Neural cell (in vitro differentiated cells): ENCODE data around the gene YY1. TPM values are rescaled to one million over a fixed set of nuclear protein-coding genes. Genes with fewer than 3 reads are reported as not detected.

ENCODE experiments used
- H2AFZ ChIP-seq: fragments of 200-600, 300-800 bp; sonication (generic), shearing (Covaris generic); 2 replicates; pipeline ENCODE4 v1.6.0; 2014; ENCODE audit warnings: low read depth, mild to moderate bottlenecking, antibody characterized with exemption, low read length, moderate library complexity
- H3F3A ChIP-seq: fragments of 200-600 bp; shearing (Covaris generic); 2 replicates; pipeline ENCODE4 v1.6.1; 2016; ENCODE audit warnings: mild to moderate bottlenecking, moderate library complexity, mixed read lengths, antibody characterized with exemption, low read length; ENCODE audit not compliant: insufficient read depth, poor library complexity, severe bottlenecking
- H3K27ac ChIP-seq: fragments of 200-600, 300-800 bp; sonication (generic), shearing (Covaris generic); 2 replicates; pipeline ENCODE4 v1.5.1; 2014; ENCODE audit warnings: mild to moderate bottlenecking, low read length, moderate library complexity
- H3K27me3 ChIP-seq: fragments of 300-800, 200-600 bp; sonication (generic), shearing (Covaris generic); 2 replicates; pipeline ENCODE4 v1.6.0; 2014; ENCODE audit warnings: mild to moderate bottlenecking, low read depth, low read length, moderate library complexity; ENCODE audit not compliant: insufficient read depth
- H3K36me3 ChIP-seq: fragments of 300-800, 200-600 bp; sonication (generic), shearing (Covaris generic); 2 replicates; pipeline ENCODE4 v1.5.1; 2014; ENCODE audit warnings: mild to moderate bottlenecking, antibody characterized with exemption, low read length, moderate library complexity; ENCODE audit not compliant: insufficient read depth
- H3K4me2 ChIP-seq: fragments of 300-800, 200-600 bp; sonication (generic), shearing (Covaris generic); 2 replicates; pipeline ENCODE4 v1.6.0; 2014; ENCODE audit warnings: mild to moderate bottlenecking, low read length
- H3K4me3 ChIP-seq: fragments of 300-800, 200-600 bp; sonication (generic), shearing (Covaris generic); 2 replicates; pipeline ENCODE4 v1.5.1; 2014; ENCODE audit warnings: mild to moderate bottlenecking, low read length, moderate library complexity
- H3K79me2 ChIP-seq: fragments of 200-600 bp; shearing (Covaris generic); replicated peaks from 2 replicates; pipeline ENCODE4 v1.6.0; 2014; ENCODE audit warnings: mild to moderate bottlenecking, low read length, moderate library complexity; ENCODE audit not compliant: insufficient read depth
- H3K9ac ChIP-seq: fragments of 300-800, 200-600 bp; sonication (generic), shearing (Covaris generic); 2 replicates; pipeline ENCODE4 v1.6.1; 2016; ENCODE audit warnings: mild to moderate bottlenecking, low read length, mixed read lengths
- H3K9me2 ChIP-seq: fragments of 200-600 bp; shearing (Covaris generic); 2 replicates; pipeline ENCODE4 v1.6.1; 2016; ENCODE audit warnings: mild to moderate bottlenecking, low read length, mixed read lengths; ENCODE audit not compliant: insufficient read depth
- H3K9me3 ChIP-seq: fragments of 200-600, 300-800 bp; sonication (generic), shearing (Covaris generic); 2 replicates; pipeline ENCODE4 v1.6.1; 2016; ENCODE audit warnings: mild to moderate bottlenecking, mixed run types, low read length, moderate library complexity, mixed read lengths
- H4K20me1 ChIP-seq: fragments of 200-600 bp; shearing (Covaris generic); 2 replicates; pipeline ENCODE4 v1.6.1; 2016; ENCODE audit warnings: mild to moderate bottlenecking, mixed run types; ENCODE audit not compliant: insufficient read depth
- EP300 ChIP-seq: fragments of 450-650 bp; conservative IDR thresholded peaks from 2 replicates; pipeline ENCODE4 v1.6.1; 2014; ENCODE audit warnings: antibody characterized with exemption, mild to moderate bottlenecking, moderate library complexity; ENCODE audit not compliant: poor library complexity, severe bottlenecking
- EZH2 ChIP-seq: fragments of 200-600, 300-800 bp; shearing (Covaris generic), sonication (generic); IDR thresholded peaks from 2 replicates; pipeline ENCODE4 v1.6.1; 2014; ENCODE audit warnings: antibody characterized with exemption, low read length, borderline replicate concordance, mild to moderate bottlenecking; ENCODE audit not compliant: insufficient read depth, poor library complexity, severe bottlenecking
- MXI1 ChIP-seq: fragments of 450-650 bp; conservative IDR thresholded peaks from 2 replicates; pipeline ENCODE4 v1.6.1; 2014; ENCODE audit warnings: antibody characterized with exemption, mild to moderate bottlenecking; ENCODE audit not compliant: poor library complexity, severe bottlenecking
- POLR2AphosphoS5 ChIP-seq: IDR thresholded peaks from 2 replicates; pipeline ENCODE4 v1.6.1; 2012
- RAD21 ChIP-seq: fragments of 450-650 bp; conservative IDR thresholded peaks from 2 replicates; pipeline ENCODE4 v1.6.1; 2014; ENCODE audit warnings: antibody characterized with exemption, mild to moderate bottlenecking, moderate library complexity
- REST ChIP-seq: IDR thresholded peaks from 2 replicates; pipeline ENCODE4 v1.6.1; 2012; ENCODE audit warnings: borderline replicate concordance
- SMC3 ChIP-seq: fragments of 450-650 bp; conservative IDR thresholded peaks from 2 replicates; pipeline ENCODE4 v1.6.1; 2014; ENCODE audit warnings: antibody characterized with exemption, mild to moderate bottlenecking, moderate library complexity; ENCODE audit not compliant: poor library complexity
- TAF1 ChIP-seq: IDR thresholded peaks from 2 replicates; pipeline ENCODE4 v1.6.1; 2012; ENCODE audit warnings: low read depth
- polyA plus RNA-seq: library from polyadenylated mRNA; depleted of rRNA; stranded (reverse); fragments of >200 nt; gene quantifications from 2 replicates; pipeline ENCODE4 v1.2.3, GENCODE V29; 2014
- TF ChIP-seq, protein P1 (sequence below): fragments of 450-650 bp; IDR thresholded peaks from 2 replicates; pipeline ENCODE4 v1.5.1; 2014; ENCODE audit warnings: antibody characterized with exemption, mild to moderate bottlenecking, moderate library complexity; ENCODE audit not compliant: poor library complexity, severe bottlenecking

The YY1 gene
- polyA plus RNA-seq, 1 donor from 2014 or later: 50.4 TPM

GRCh38 chr14:100236881-100237280, 2.1 kb upstream of the YY1 start:
- no peaks in the 10 kb centered on the region for H3K9me3 ChIP-seq
- peak overlapping the region; percentile 89 for H3K9ac ChIP-seq
- H3K36me3 ChIP-seq: no peaks in the 10 kb centered on the region
- H3K9me2 ChIP-seq: no peaks in the 10 kb centered on the region
- no peaks in the 10 kb centered on the region for H3K27me3 ChIP-seq
- peak overlapping the region; percentile 86 for H3K27ac ChIP-seq
- H3K79me2 ChIP-seq: peaks cover 68% of the 10 kb centered on the region
- peaks cover under 1% of the 10 kb centered on the region for H3F3A ChIP-seq
- peaks cover 3% of the 10 kb centered on the region for H4K20me1 ChIP-seq
- no peak overlapping the region for H2AFZ ChIP-seq
- TF ChIP-seq REST (no peak), RAD21 (no peak), POLR2AphosphoS5 (no peak), EP300 (no peak), EZH2 (no peak), TAF1 (no peak), SMC3 (no peak), MXI1 (no peak)
- TF ChIP-seq, protein P1, sequence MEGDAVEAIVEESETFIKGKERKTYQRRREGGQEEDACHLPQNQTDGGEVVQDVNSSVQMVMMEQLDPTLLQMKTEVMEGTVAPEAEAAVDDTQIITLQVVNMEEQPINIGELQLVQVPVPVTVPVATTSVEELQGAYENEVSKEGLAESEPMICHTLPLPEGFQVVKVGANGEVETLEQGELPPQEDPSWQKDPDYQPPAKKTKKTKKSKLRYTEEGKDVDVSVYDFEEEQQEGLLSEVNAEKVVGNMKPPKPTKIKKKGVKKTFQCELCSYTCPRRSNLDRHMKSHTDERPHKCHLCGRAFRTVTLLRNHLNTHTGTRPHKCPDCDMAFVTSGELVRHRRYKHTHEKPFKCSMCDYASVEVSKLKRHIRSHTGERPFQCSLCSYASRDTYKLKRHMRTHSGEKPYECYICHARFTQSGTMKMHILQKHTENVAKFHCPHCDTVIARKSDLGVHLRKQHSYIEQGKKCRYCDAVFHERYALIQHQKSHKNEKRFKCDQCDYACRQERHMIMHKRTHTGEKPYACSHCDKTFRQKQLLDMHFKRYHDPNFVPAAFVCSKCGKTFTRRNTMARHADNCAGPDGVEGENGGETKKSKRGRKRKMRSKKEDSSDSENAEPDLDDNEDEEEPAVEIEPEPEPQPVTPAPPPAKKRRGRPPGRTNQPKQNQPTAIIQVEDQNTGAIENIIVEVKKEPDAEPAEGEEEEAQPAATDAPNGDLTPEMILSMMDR: no peak
- peak overlapping the region; percentile 82 for H3K4me3 ChIP-seq
- H3K4me2 ChIP-seq: peak overlapping the region; percentile 92

DNA sequence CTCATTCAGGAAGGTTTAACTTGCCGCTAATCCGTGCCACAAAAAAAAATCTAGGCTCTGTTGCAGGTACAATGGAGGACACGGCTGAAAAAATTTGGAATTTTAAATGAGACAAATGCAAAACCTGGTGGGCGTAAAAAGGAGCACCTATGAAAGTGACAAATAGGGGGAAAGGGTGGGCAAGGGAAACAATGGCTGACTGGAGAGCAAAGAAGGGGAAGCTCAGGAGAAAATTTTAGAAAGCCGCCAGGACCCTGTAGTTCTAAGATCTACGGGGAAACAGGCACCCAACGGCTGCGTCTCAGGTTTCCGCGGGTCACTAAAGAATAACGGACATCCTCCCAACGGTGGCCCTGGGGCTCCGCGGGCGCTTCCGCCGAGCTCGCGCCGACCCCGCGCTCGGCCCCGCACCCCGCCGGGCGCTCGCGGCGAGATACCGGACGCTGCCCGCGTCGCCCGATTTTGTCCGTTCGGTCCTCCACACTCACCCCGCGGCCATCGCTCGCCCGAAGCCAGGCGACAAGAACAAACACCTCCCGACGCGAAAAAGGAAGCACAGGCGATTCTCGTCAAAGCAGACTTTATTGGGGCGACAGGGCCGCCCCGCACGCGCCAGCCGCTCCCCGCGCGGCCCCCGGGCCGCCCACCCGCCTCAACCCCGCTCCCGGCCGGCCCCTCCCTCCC, 1.1 kb upstream of the YY1 start:
- TF ChIP-seq, protein P1: no peak
- no peak for TF ChIP-seq TAF1
- TF ChIP-seq MXI1: no peak
- TF ChIP-seq SMC3: peak; percentile 30
- TF ChIP-seq REST: no peak
- no peak for TF ChIP-seq RAD21
- TF ChIP-seq EZH2: no peak
- TF ChIP-seq POLR2AphosphoS5: no peak
- Histone ChIP-seq H4K20me1 (peaks cover 3% of the 10 kb centered on the region), H2AFZ (peak overlapping the region; percentile 37)

More for the DNA sequence above, 1.1 kb upstream of the YY1 start:
- peak overlapping the region; percentile 92 for H3K4me2 ChIP-seq
- H3K4me3 ChIP-seq: peak overlapping the region; percentile 82
- H3F3A ChIP-seq: peaks cover 4% of the 10 kb centered on the region
- no peaks in the 10 kb centered on the region for H3K36me3 ChIP-seq
- H3K27ac ChIP-seq: peak overlapping the region; percentile 86
- peaks cover 69% of the 10 kb centered on the region for H3K79me2 ChIP-seq
- H3K9ac ChIP-seq: peak overlapping the region; percentile 89
- H3K9me3 ChIP-seq: no peaks in the 10 kb centered on the region
- H3K27me3 ChIP-seq: no peaks in the 10 kb centered on the region
- no peaks in the 10 kb centered on the region for H3K9me2 ChIP-seq
